Left cardiac atrium (tissue), 4 donors: ENCODE results near the gene ARID1B. TPM values are rescaled to one million over a fixed set of nuclear protein-coding genes. Genes with fewer than 3 reads are reported as not detected.
"Not testable (repeated sequence)": the region's sequence is repeated elsewhere in the genome, so short reads cannot be mapped to it uniquely, and the experiment has no call there.

Source experiments
- ATAC-seq, 2 donors: fragments of 200-7000 bp; cut with Tn5 transposase; one replicate each; pipeline ENCODE4 v1.9.1; 2020; ENCODE audit warnings: mild to moderate bottlenecking in 2 of 2, moderate library complexity in 2 of 2
- DNase-seq: peaks from one replicate; pipeline ENCODE4 v3.0.0-alpha.2; 2020
- intact Hi-C, 2 donors: fragments of 100-400 bp; cut with DNase I; formaldehyde crosslinking; loops; one replicate each; pipeline versions ENCODE4 v1.14.1 to v1.15.1; 2022 to 2023
- total RNA-seq, 2 donors: library from RNA; stranded (reverse); fragmentation: NEBNext Ultra II Directional; extraction: Animal tissue kit (Norgen Biotek cat#: 25700); gene quantifications; one replicate each; pipeline ENCODE4 v1.2.1, GENCODE V29; 2021
- donor health status: DM: no; HTN: yes; CAD: no.
- donor health status: DM: no; HTN: yes; CAD: no; lungs with severe emphysema.
- donor health status: DM: yes; HTN: yes; CAD: no.
- donor health status: Dilated cardiomyopathy.

ARID1B gene
- total RNA-seq, 2 donors from 2014 or later: 45.4 to 48.0 TPM

- no peak for DNase-seq
- ATAC-seq: no peak
- intact Hi-C loops: no loop called here
Measured at GRCh38 chr6:157137501-157137900, 360.3 kb downstream of the ARID1B start.

- no peak for DNase-seq
- intact Hi-C loops: no loop called here
- no peak for ATAC-seq
Measured at GRCh38 chr6:157139054-157139708, 362.0 kb downstream of the ARID1B start.

GRCh38 chr6:157143171-157143889 lies 366.2 kb downstream of the ARID1B start:
- ATAC-seq (peak; percentile 79 to 87), DNase-seq (peak; percentile 69)
- intact Hi-C loops: no loop called here

DNA sequence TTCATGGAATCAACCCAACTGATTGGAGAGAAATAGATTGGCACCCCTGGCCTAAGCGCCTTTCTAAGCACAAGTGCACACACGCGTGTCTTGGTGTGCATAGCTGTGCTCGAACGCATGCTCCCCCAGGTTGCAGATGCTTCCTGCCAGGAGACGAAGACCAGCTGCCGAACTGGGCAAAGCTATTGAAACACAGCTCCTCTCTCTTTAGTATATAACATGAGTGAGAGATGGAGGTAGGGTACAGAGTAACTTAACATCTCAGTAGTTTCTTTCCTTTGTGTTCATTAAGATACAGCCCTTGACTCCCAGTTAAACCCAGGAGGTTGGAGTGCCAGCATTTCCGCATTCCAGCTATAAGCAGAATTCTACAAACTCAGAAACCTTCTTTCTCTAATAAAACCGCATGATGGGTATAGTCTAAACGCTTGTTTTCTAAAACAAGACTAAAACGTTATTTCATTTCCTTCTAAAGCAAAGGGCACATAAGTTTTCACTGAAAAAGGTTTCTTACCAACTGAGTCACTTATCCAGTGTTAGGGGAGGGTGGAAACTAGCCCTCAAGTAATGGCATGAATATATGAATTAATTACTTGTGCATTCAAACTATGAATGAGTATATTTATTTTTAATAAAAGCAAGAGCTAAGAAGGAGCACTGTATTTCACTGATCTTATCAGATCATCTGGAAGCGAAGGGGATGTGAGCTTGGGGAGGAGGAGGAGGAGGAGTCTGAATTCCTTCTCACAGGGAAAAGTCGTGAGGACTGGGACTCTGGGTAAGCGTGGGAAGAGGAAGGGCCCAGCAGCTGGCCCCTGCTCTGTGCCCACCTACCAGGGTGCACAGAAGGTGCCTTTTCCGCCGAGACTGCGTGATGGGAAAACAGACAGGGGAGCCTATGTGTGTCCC lies 367.0 kb downstream of the ARID1B start:
- intact Hi-C loops: no loop called here
- DNase-seq (no peak), ATAC-seq (peak; percentile 8 to 14)

GRCh38 chr6:157144859-157145568 lies 367.8 kb downstream of the ARID1B start:
- intact Hi-C loops: no loop called here
- DNase-seq (no peak), ATAC-seq (no peak)

- DNase-seq (no peak), ATAC-seq (peak in 1 of 2 donors; percentile 15)
- intact Hi-C loops: no loop called here
Measured at GRCh38 chr6:157145656-157146285, 368.6 kb downstream of the ARID1B start.

DNA sequence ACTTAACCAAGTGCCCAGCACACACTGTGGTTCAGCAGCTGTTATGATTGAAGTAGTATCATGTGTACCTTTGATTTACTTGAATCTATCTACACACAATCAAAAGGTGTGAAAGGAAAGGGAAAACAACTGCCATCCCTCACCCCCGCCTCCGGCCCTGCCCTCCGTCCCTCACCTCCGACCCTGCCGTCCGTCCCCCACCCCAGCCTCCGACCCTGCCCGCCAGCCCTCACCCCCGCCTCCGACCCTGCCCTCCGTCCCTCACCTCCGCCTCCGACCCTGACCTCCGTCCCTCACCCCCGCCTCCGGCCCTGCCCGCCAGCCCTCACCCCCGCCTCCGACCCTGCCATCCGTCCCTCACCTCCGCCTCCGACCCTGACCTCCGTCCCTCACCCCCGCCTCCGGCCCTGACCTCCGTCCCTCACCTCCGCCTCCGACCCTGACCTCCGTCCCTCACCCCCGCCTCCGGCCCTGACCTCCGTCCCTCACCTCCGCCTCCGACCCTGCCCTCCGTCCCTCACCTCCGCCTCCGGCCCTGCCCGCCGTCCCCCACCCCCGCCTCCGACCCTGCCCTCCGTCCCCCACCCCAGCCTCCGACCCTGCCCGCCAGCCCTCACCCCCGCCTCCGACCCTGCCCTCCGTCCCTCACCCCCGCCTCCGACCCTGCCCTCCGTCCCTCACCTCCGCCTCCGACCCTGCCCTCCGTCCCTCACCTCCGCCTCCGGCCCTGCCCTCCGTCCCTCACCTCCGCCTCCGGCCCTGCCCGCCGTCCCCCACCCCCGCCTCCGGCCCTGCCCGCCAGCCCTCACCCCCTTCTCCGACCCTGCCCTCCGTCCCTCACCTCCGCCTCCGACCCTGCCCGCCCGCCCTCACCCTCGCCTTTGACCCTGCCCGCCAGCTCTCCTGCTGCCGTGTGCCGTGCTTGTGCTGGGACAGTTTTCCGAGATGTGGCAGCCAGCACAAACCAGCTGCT lies 370.2 kb downstream of the ARID1B start:
- DNase-seq, intact Hi-C loops, ATAC-seq: not testable (repeated sequence)

DNA sequence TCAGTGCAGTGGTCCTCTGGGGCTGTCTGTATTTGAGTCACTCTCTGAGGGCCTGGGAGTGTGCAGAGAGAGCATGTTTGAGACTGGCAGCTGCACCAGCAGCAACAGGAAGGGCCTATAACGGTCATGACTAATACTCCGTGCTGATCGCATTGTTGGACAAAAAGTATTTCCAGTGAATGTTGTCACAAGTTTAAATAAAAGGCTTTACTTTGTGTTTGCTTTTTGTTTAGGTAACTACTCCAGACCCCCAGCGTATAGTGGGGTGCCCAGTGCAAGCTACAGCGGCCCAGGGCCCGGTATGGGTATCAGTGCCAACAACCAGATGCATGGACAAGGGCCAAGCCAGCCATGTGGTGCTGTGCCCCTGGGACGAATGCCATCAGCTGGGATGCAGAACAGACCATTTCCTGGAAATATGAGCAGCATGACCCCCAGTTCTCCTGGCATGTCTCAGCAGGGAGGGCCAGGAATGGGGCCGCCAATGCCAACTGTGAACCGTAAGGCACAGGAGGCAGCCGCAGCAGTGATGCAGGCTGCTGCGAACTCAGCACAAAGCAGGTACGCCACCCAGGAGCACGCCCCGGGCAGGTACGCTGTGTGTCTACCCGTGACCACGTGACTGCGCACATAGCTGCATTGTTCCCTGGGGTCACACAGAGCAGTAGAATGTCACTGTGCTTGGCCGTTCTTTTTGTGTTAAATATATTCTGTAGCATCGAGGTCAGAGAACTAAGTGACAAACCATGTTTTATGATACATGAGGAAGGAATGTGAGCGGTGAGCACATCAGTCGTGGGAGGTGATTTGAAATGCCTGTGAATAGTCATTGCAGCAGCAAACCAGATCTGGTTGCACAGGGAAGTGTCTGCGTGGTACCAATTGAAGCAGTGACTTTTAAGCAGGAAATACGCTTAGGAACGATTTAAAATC lies 371.5 kb downstream of the ARID1B start:
- DNase-seq (peak; percentile 76), ATAC-seq (peak; percentile 75 to 78)
- intact Hi-C loops: no loop called here

DNA sequence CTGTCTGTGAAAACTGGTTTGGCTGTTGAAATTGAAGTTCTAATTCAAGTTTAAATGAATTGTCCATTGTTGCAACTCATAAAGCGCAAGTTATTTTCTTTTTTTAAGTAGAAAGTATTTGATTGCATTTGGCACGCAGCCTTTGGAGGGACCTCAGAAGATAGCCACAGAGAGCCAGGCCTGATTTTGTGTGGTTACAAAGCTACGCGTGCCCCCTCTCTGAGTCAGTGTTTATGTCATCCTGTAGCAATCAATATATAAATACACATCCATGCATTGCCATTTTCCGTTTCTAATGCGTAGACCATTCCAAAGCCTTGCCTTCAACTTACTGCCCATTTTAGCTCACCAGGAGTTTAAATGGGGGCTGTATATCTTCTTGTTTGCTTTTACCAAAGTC lies 372.9 kb downstream of the ARID1B start:
- no peak for DNase-seq
- no peak for ATAC-seq
- intact Hi-C loops: no loop called here

GRCh38 chr6:157151029-157151428 lies 373.9 kb downstream of the ARID1B start:
- intact Hi-C loops: no loop called here
- ATAC-seq (peak in 1 of 2 donors; percentile 26), DNase-seq (peak; percentile 55)

GRCh38 chr6:157151989-157152388 lies 374.8 kb downstream of the ARID1B start:
- intact Hi-C loops: no loop called here
- ATAC-seq (no peak), DNase-seq (no peak)

- intact Hi-C loops: no loop called here
- no peak for DNase-seq
Measured at GRCh38 chr6:157152556-157152955, 375.4 kb downstream of the ARID1B start.

DNA sequence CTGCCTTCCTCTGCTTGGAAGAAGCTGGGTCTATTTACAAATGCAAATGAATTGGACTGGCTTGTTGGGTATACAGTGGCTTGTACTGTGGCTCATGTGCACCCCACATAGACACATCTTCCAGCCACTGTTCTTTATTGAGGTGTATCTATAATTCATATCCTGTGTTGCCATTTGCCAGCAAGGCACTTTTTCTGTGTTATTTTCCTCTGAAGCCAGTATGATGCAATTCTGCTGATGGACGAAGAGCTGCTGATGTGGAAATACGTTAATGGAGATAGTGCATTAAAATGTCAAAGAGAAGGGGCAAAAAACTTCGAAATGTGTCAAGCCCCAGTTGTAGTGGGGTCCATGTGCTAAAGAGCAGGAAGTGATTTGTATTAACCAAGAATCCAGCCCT lies 378.6 kb downstream of the ARID1B start:
- intact Hi-C loops: no loop called here
- DNase-seq (no peak), ATAC-seq (no peak)

More at GRCh38 chr6:157152556-157152955, 375.4 kb downstream of the ARID1B start:
- no peak for ATAC-seq

- no peak for ATAC-seq
- no peak for DNase-seq
Measured at GRCh38 chr6:157157258-157157657, 380.1 kb downstream of the ARID1B start.

DNA sequence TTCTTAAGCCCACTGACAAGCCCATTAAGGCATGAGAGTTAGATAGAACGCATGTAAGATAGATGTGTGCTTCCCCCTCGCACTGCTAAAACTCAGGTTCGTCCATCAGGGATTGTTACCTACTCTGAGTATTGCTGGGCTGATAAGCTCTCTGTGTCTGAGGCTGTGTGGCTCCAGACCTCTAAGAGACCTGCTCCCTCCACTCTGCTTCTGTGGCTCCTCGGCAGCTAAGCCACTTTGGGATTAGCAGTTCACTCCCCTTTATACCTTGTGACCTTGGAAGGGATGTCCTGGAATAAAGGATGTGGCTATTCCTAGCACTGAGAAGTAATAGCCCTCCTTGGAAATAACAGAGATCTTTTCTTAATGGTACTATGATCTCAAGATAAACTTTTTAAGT lies 381.3 kb downstream of the ARID1B start:
- ATAC-seq (no peak), DNase-seq (no peak)
- intact Hi-C loops: no loop called here

More at GRCh38 chr6:157157258-157157657, 380.1 kb downstream of the ARID1B start:
- intact Hi-C loops: no loop called here

GRCh38 chr6:157158897-157159296 lies 381.7 kb downstream of the ARID1B start:
- intact Hi-C loops: no loop called here
- DNase-seq (no peak), ATAC-seq (no peak)
